ENCODE measurements around the gene GPC6.

The GPC6 gene

GRCh38 chr13:93325303-93326233 lies 99.0 kb downstream of the GPC6 start:
- no peak for DNase-seq

GRCh38 chr13:93326234-93326811 lies 99.7 kb downstream of the GPC6 start:
- DNase-seq, result no peak

GRCh38 chr13:93328943-93329342 lies 102.3 kb downstream of the GPC6 start:
- no peak for DNase-seq

- no peak for DNase-seq
Measured at GRCh38 chr13:93336728-93337127, 110.1 kb downstream of the GPC6 start.

GRCh38 chr13:93338030-93338429 lies 111.4 kb downstream of the GPC6 start:
- DNase-seq, result no peak

- DNase-seq, result no peak
Measured at GRCh38 chr13:93338906-93339305, 112.3 kb downstream of the GPC6 start.

GRCh38 chr13:93339550-93339949 lies 112.9 kb downstream of the GPC6 start:
- DNase-seq, result no peak

- no peak for DNase-seq
Measured at GRCh38 chr13:93341517-93341916, 114.9 kb downstream of the GPC6 start.

- DNase-seq, result no peak
Measured at GRCh38 chr13:93343097-93343496, 116.5 kb downstream of the GPC6 start.

GRCh38 chr13:93344048-93344705 lies 117.6 kb downstream of the GPC6 start:
- no peak for DNase-seq

GRCh38 chr13:93345024-93345423 lies 118.4 kb downstream of the GPC6 start:
- no peak for DNase-seq

- DNase-seq, result no peak
Measured at GRCh38 chr13:93345770-93346169, 119.2 kb downstream of the GPC6 start.

- no peak for DNase-seq
Measured at GRCh38 chr13:93352616-93353015, 126.0 kb downstream of the GPC6 start.

- no peak for DNase-seq
Measured at GRCh38 chr13:93355094-93355493, 128.5 kb downstream of the GPC6 start.

- DNase-seq, result no peak
Measured at GRCh38 chr13:93356469-93356868, 129.9 kb downstream of the GPC6 start.

GRCh38 chr13:93360021-93360420 lies 133.4 kb downstream of the GPC6 start:
- no peak for DNase-seq

- DNase-seq, result no peak
Measured at GRCh38 chr13:93361703-93362102, 135.1 kb downstream of the GPC6 start.

- no peak for DNase-seq
Measured at GRCh38 chr13:93364166-93364565, 137.6 kb downstream of the GPC6 start.

GRCh38 chr13:93368296-93368695 lies 141.7 kb downstream of the GPC6 start:
- no peak for DNase-seq

GRCh38 chr13:93368718-93369117 lies 142.1 kb downstream of the GPC6 start:
- DNase-seq, result no peak

GRCh38 chr13:93372856-93373255 lies 146.2 kb downstream of the GPC6 start:
- DNase-seq, result no peak

- no peak for DNase-seq
Measured at GRCh38 chr13:93375491-93375890, 148.9 kb downstream of the GPC6 start.

- no peak for DNase-seq
Measured at GRCh38 chr13:93377196-93377595, 150.6 kb downstream of the GPC6 start.

- DNase-seq, result no peak
Measured at GRCh38 chr13:93378184-93378583, 151.6 kb downstream of the GPC6 start.

All from effector CD8-positive, alpha-beta T cell (primary cell).